Muscle of leg (tissue), 11 donors: Measurements from ENCODE around the gene GNB1L. TPM values are rescaled to one million over a fixed set of nuclear protein-coding genes. Genes with fewer than 3 reads are reported as not detected.
"Not testable (repeated sequence)": the region's sequence is repeated elsewhere in the genome, so short reads cannot be mapped to it uniquely, and the experiment has no call there.

Source experiments
- DNase-seq: peaks from one replicate; pipeline ENCODE4 v3.0.0; 2013
- H3K27ac ChIP-seq: one replicate; pipeline ENCODE4 v1.5.1; 2013; ENCODE audit warnings: mild to moderate bottlenecking, low read length, control low read depth
- H3K27me3 ChIP-seq: one replicate; pipeline ENCODE4 v1.6.1; 2013; ENCODE audit warnings: low read length; ENCODE audit not compliant: control insufficient read depth, insufficient read depth
- H3K36me3 ChIP-seq: one replicate; pipeline ENCODE4 v1.6.1; 2013; ENCODE audit warnings: low read length; ENCODE audit not compliant: control insufficient read depth, insufficient read depth
- H3K4me1 ChIP-seq: one replicate; pipeline ENCODE4 v1.6.1; 2013; ENCODE audit warnings: low read length; ENCODE audit not compliant: control insufficient read depth, insufficient read depth
- H3K4me3 ChIP-seq: one replicate; pipeline ENCODE4 v1.5.1; 2013; ENCODE audit warnings: low read length, control low read depth
- H3K9me3 ChIP-seq: replicated peaks from 2 replicates; pipeline ENCODE4 v1.6.1; 2013; ENCODE audit warnings: low read depth, low read length; ENCODE audit not compliant: control insufficient read depth
- WGBS: methylation state at CpG from one replicate; pipeline ENCODE4 v1.1.5; 2013; ENCODE audit warnings: missing lambda C conversion rate; ENCODE audit not compliant: insufficient coverage; 5-methylcytosine and 5-hydroxymethylcytosine counted together
- polyA plus RNA-seq, 8 donors: library from polyadenylated mRNA; unstranded; fragments of 120-200 nt; gene quantifications; one replicate each; pipeline versions ENCODE4 v1.2.1 to v1.2.3, GENCODE V29; 2013; ENCODE audit warnings: inconsistent platforms in 1 of 8, low replicate concordance in 1 of 8; ENCODE audit not compliant: insufficient read length in 8 of 8, insufficient read depth in 1 of 8
- total RNA-seq: library from RNA; stranded (reverse); fragments of 120-200 nt; gene quantifications from one replicate; pipeline ENCODE4 v1.2.4, GENCODE V29; 2013

GNB1L gene
- total and polyA plus RNA-seq, 9 donors, result 3.0 to 6.9 (median 4.6) TPM

GRCh38 chr22:19793161-19793560 is 61.5 kb downstream of the GNB1L start:
- H3K4me1 ChIP-seq, result peaks cover 7% of the 10 kb centered on the region
- H3K36me3 ChIP-seq, result no peaks in the 10 kb centered on the region
- H3K9me3 ChIP-seq, result peaks cover 14% of the 10 kb centered on the region
- no peak for DNase-seq
- H3K27me3 ChIP-seq, result no peaks in the 10 kb centered on the region
- no peak overlapping the region for H3K27ac ChIP-seq
- H3K4me3 ChIP-seq, result no peak overlapping the region
- WGBS, result 67% methylated on average over 1 of the region's 2 CpGs

GRCh38 chr22:19792383-19792896 is 62.2 kb downstream of the GNB1L start:
- H3K4me3 ChIP-seq, H3K27ac ChIP-seq, H3K4me1 ChIP-seq, DNase-seq, H3K36me3 ChIP-seq, H3K27me3 ChIP-seq: not testable (repeated sequence)
- WGBS, result 92% methylated on average over 9 of the region's 13 CpGs
- peaks cover 14% of the 10 kb centered on the region for H3K9me3 ChIP-seq

- H3K9me3 ChIP-seq, result peaks cover 14% of the 10 kb centered on the region
- no peaks in the 10 kb centered on the region for H3K36me3 ChIP-seq
- no peak overlapping the region for H3K4me3 ChIP-seq
- no peaks in the 10 kb centered on the region for H3K27me3 ChIP-seq
- H3K27ac ChIP-seq, result no peak overlapping the region
- H3K4me1 ChIP-seq, result peaks cover 3% of the 10 kb centered on the region
- DNase-seq, result no peak
Measured at GRCh38 chr22:19791894-19792293, 62.8 kb downstream of the GNB1L start.

GRCh38 chr22:19791243-19791642 is 63.4 kb downstream of the GNB1L start:
- Histone ChIP-seq H3K27ac (no peak overlapping the region), H3K9me3 (peaks cover 14% of the 10 kb centered on the region), H3K36me3 (no peaks in the 10 kb centered on the region), H3K4me3 (no peak overlapping the region), H3K4me1 (peaks cover 3% of the 10 kb centered on the region), H3K27me3 (no peaks in the 10 kb centered on the region)
- DNase-seq, result no peak

GRCh38 chr22:19789828-19790227 is 64.8 kb downstream of the GNB1L start:
- H3K9me3 ChIP-seq, result peaks cover 14% of the 10 kb centered on the region
- H3K27me3 ChIP-seq, result no peaks in the 10 kb centered on the region
- no peaks in the 10 kb centered on the region for H3K36me3 ChIP-seq
- 100% methylated on average over 1 of the region's 6 CpGs for WGBS
- no peak overlapping the region for H3K27ac ChIP-seq
- no peaks in the 10 kb centered on the region for H3K4me1 ChIP-seq
- no peak for DNase-seq
- H3K4me3 ChIP-seq, result no peak overlapping the region

- no peaks in the 10 kb centered on the region for H3K4me1 ChIP-seq
- no peaks in the 10 kb centered on the region for H3K27me3 ChIP-seq
- H3K9me3 ChIP-seq, result peaks cover 14% of the 10 kb centered on the region
- no peak for DNase-seq
- H3K27ac ChIP-seq, result no peak overlapping the region
- H3K4me3 ChIP-seq, result no peak overlapping the region
- H3K36me3 ChIP-seq, result no peaks in the 10 kb centered on the region
- whole genome bisulfite sequencing, result 88% methylated on average over 15 of the region's 16 CpGs
Measured at GRCh38 chr22:19789406-19789805, 65.3 kb downstream of the GNB1L start.

GRCh38 chr22:19788661-19789225 is 65.9 kb downstream of the GNB1L start:
- Histone ChIP-seq H3K36me3 (no peaks in the 10 kb centered on the region), H3K4me3 (no peak overlapping the region), H3K27me3 (no peaks in the 10 kb centered on the region), H3K9me3 (peaks cover 14% of the 10 kb centered on the region), H3K27ac (no peak overlapping the region), H3K4me1 (no peaks in the 10 kb centered on the region)
- WGBS, result 91% methylated on average over 30 of the region's 34 CpGs
- no peak for DNase-seq

GRCh38 chr22:19787849-19788141 is 66.9 kb downstream of the GNB1L start:
- H3K4me1 ChIP-seq, result no peaks in the 10 kb centered on the region
- H3K9me3 ChIP-seq, result peaks cover 10% of the 10 kb centered on the region
- H3K36me3 ChIP-seq, result no peaks in the 10 kb centered on the region
- DNase-seq, result no peak
- peaks cover 5% of the 10 kb centered on the region for H3K27me3 ChIP-seq
- 85% methylated on average over 7 of the region's 9 CpGs for WGBS
- H3K4me3 ChIP-seq, result no peak overlapping the region
- H3K27ac ChIP-seq, result no peak overlapping the region

GRCh38 chr22:19786959-19787848 is 67.5 kb downstream of the GNB1L start:
- Histone ChIP-seq H3K4me1 (no peaks in the 10 kb centered on the region), H3K36me3 (no peaks in the 10 kb centered on the region), H3K4me3 (no peak overlapping the region), H3K9me3 (peaks cover 10% of the 10 kb centered on the region), H3K27me3 (peaks cover 5% of the 10 kb centered on the region), H3K27ac (no peak overlapping the region)
- DNase-seq, result no peak
- 81% methylated on average over 28 of the region's 28 CpGs for WGBS

GRCh38 chr22:19786264-19786585 is 68.4 kb downstream of the GNB1L start:
- DNase-seq, result no peak
- Histone ChIP-seq H3K36me3 (no peaks in the 10 kb centered on the region), H3K27ac (no peak overlapping the region), H3K4me3 (no peak overlapping the region), H3K27me3 (peaks cover 5% of the 10 kb centered on the region), H3K9me3 (peaks cover 2% of the 10 kb centered on the region), H3K4me1 (no peaks in the 10 kb centered on the region)
- WGBS, result 85% methylated on average over 6 of the region's 6 CpGs
